Colon (tissue), 2 donors: ENCODE results near the gene SRPRB.

ENCODE experiments used
- FAIRE-seq: peaks from 2 replicates; lab custom pipeline; 2012; peaks lifted over from hg19 to GRCh38; lab: Jason Lieb, UNC
- donor health status: control.
- donor health status: control.

The SRPRB gene

DNA sequence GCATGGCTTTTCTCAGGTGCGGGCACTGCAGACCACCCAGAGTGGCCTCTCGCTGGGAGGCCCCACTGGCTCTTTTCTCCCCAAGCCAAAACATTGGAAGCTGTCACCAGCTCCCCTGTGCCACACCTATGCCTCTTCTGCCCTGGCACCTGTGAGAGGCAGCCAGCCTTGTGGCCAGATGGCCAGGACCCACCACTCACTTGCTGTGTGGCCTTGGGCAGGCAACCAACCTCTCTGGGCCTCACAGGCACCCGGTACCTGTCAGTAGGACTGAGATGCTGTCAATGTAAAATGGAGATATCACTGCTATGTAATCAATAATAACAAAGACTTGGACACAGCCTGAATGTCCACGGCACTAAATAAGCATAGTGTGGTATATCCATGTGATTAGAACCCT lies 36.5 kb downstream of the SRPRB start:
- no peak for FAIRE-seq

DNA sequence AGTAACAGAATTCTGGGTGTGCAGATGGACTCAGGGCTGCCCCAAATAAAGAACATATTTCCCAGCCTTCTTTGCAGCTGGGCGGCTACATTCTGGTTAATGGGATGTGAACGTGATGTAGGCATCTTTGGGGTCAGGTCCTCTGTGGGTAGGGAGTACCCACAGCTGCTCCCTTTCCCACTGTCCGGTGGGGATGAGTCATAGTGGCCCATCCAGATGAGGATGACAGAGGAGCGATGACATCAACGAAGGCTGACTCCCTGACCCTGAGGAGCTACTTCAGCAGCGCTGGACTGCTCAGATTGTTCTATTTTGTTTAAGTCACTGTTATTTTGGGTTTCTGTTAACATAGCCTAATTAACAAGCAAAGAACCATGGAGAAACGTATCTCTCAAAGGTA lies 38.0 kb downstream of the SRPRB start:
- no peak for FAIRE-seq

DNA sequence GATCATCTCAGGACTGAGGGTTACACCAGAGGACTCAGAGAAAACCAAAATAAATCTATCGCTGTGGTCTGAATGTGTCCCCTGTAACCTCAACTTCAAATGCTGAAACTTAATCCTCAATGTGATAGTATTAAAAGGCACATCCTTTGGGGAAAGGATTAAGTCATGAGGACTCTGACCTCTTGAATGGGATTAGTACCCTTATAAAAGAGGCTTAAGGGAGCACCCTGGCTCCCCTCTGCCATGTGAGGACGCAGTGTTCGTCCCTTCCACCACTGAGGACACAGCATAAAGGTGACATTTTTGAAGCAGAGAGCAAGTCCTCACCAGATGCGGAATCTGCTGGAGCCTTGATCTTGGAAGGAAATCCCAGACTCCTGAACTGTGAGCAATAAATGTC lies 39.5 kb downstream of the SRPRB start:
- FAIRE-seq, result no peak

DNA sequence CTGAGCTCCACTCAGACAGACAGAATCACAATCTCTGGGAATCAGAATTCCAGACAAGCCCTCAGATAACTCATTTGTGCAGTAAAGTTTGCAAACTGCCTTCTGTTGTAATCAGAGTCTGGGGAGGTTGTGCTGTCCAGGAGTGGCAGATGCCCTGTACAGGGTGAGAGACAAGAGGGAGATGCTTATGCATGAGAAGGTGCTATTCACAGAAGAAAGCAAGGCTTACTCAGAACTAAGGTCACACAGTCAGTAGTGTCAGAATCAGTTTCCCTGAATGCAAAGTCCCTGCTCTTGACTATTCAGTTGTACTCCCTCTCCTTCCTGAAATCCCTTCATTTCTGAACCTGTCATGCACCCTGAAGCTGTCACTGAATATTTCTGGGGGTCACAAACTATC lies 43.7 kb downstream of the SRPRB start:
- no peak for FAIRE-seq

DNA sequence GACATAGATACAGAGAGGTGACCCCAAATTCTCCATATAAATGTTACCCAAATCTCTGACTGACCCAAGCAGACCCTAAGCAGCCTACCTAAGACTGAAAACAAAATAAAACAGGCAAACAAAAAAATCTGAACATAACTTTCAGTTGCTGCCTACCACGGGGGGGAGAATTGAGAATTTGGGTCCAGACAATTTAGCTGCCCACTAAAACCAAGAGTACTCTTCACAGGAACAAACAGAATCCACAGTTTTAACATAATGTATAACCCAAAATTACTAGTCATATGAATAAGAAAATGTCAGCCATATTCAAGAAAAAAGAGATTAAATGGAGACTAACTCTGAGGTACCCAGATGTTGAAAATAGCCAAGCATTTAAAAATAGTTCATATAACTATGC lies 44.4 kb downstream of the SRPRB start:
- FAIRE-seq, result no peak

DNA sequence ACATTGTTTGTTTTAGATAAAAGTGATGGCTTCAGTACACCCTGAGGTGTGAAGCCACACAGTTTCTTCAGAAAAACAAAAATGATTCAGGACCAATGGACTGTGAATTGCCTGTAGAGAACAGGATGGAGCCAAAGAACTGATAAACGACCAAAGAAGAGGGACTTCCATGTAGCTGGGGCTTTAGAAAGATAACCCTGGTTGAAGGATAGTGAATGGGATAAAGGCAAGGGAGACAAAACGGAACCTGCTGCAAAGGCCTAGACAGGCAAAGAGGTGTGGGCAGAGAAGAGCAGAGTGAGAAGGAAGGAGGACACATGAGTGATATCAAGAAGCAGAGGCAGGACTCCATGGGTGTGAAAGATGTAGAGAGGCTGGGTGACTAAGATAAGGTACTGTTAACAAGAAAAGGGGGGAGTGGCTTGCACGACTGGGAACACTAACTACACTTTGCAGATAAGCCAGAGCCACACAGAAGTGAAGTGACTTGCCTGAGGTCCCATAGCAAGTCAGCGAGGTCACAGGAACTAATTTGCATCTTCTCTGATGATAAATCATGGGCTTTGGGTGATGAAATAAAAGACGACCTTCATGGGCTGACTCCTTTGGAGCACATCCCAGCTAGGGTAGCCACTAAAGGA lies 45.8 kb downstream of the SRPRB start:
- FAIRE-seq, result no peak

DNA sequence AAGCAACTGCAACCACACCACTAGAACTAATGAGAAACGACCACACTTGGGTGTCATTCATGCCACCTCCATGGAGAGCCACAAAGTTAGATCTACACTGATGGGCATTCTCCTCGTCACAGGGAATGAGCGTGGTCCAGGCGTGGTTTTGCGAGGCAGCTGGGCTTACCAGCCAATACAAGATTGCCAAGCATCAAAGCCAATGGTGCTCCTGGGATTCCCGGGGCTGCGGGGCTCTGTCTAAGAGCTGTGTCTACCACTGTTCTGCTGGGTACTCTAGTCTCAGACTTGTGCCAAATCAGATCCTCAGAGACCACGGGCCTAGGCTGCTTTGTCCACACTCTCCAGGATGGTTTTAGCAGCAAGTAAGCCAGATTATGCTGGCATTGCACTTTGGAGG lies 46.3 kb downstream of the SRPRB start:
- no peak for FAIRE-seq

DNA sequence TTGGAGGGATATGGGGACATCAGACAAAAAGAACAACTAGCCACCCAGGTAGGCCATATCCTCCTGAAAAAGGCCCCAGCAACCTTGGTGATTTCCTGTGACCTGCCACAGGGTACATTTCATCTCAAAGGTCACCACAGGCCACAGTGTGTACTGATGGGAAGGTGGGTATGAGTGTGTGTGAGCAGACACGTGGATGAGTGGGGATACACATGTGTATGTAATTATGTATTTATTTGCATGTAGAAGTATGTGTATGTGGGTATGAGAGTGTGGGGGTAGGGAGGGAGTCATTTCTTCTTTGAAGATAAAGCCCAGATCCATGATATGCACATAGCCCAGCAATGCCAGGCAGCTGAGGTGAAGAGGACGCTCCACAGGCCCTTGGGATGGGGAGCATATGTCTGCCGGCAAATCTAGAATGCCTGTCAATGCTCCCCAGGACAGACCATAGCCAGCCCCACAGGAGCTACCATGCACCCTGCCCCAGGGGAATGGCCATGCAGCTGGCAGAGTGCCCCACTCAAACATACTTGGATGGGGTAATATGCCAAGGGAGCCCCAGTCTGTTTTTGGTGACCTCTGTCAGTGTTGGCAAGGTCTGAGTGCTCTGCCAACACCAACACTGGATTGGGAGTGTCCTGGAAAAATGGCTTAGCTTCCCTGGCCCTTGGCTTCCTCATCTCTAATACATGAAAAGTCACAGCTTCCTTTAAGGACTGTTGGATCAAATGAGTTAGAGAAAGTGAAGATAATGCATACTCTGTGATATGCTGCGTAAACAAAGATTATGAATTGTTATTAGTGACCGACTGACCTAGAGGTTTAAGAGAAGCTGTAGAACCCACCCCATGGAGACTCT lies 47.7 kb downstream of the SRPRB start:
- FAIRE-seq, result no peak

DNA sequence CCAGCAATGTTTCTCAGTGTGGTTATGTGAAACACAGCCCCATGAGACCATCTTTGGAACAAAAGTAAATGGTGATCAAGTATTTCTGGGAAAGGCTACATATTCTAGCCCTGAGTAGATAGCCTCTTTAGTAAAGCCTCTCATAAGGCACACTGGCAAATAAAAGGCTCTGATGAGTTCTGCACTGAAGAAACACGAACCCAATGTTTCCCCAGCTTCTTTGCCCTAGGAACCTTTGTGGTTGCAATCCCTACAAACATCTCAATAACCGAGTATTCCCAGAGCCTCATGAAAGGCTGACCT lies 48.3 kb downstream of the SRPRB start:
- no peak for FAIRE-seq

DNA sequence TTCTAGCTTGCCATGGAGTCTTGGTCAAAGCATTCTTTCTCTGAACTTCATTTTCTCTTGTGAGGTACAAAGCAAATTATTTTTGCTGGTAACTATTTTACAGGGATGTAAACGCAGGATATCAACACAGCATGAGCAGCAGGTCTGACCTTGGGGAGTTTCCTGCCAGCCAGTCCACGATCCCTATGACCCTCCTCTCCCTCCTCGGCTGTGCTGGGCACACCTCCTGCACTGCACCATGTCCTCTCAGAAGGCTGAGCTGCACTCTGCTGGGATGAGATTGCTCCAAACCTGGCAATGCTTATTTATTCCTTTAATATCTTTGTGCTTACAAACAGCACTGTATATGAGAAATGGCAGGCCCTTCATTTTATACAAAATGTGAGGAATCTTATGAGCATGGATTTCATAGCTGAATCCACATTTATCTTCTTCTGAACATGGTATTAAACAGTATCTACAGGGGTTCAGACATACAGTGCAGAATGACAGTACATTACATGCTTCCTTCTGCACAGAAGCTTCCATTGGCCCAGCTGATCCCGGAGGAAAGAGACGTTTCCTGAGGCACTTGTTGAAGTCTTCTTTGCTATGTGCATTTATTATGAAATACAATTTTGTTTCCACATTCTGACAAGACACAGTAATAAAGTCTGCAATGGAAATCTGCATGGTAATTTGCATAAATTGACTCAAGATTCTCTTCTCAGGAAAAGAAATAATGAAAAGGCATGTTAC lies 48.8 kb downstream of the SRPRB start:
- no peak for FAIRE-seq

DNA sequence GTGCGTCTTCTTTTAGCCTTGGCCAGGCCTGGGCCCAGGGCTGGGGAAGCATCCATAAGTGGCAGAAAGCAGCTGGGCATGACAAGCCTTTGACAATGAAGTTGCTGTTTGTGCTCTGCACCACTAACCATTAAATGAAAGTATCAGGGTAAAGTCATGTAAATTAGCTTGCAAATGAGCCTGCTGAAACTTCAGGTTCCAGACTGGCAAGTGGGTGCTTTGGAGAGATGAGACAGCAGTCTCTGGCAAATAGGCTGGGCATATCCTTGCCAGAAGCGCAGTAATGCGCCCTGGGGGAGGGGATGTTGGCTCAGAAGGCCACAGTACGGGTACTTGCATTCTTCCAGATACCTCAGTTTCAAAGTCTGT lies 49.4 kb downstream of the SRPRB start:
- FAIRE-seq, result no peak

DNA sequence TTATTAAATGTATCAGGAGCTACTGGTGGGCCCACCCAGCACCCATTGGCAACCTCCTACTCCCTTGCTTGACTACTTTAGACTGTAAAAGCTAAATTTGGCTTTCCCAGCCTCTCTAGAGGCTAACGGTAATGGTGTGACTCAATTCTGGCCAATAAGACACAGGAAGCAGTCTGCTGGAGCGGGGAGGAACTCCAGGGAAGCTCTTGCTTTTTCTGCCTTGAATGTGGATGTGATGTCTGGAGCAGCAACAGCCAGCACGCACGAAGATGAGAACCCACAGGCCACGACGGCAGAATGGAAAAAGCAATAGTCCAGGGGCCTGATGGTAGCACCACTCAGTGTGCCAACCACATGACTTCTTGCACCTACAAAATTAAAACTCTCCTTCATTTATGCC lies 50.2 kb downstream of the SRPRB start:
- FAIRE-seq, result no peak

DNA sequence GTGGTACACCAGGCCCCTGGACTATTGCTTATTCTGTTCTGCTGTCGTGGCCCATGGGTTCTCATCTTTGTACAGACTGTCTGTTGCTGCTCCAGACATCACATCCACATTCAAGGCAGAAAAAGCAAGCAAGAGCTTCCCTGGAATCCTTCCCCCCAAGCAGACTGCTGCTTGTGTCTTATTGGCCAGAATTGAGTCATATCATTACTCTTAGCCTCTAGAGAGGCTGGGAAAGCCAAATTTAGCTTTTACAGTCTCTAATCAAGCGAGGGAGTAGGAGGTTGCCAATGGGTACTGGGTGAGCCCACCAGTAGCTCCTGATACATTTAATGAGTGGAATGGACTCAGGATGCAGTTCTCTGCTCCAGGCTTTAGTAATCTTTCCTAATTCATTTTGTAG lies 50.7 kb downstream of the SRPRB start:
- FAIRE-seq, result no peak

DNA sequence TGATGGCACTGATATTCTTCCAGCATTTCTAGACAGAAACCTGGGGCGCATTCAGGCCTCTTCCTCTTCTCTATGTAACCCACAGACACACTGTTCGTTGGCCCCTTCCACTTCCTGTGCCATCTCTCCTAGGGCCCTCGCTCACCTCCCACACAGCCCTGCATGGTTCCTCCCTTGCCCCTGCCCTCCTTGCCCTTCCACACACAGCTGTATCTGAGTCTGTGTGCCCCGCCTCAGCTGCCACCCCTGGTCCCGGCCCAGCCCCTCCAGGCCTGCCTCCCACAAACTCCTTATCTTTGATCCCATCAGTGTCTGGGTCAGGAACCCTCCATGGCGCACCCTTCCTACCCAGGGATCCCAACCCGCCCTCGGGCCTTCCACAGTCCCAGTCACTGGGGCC lies 52.2 kb downstream of the SRPRB start:
- FAIRE-seq, result no peak

DNA sequence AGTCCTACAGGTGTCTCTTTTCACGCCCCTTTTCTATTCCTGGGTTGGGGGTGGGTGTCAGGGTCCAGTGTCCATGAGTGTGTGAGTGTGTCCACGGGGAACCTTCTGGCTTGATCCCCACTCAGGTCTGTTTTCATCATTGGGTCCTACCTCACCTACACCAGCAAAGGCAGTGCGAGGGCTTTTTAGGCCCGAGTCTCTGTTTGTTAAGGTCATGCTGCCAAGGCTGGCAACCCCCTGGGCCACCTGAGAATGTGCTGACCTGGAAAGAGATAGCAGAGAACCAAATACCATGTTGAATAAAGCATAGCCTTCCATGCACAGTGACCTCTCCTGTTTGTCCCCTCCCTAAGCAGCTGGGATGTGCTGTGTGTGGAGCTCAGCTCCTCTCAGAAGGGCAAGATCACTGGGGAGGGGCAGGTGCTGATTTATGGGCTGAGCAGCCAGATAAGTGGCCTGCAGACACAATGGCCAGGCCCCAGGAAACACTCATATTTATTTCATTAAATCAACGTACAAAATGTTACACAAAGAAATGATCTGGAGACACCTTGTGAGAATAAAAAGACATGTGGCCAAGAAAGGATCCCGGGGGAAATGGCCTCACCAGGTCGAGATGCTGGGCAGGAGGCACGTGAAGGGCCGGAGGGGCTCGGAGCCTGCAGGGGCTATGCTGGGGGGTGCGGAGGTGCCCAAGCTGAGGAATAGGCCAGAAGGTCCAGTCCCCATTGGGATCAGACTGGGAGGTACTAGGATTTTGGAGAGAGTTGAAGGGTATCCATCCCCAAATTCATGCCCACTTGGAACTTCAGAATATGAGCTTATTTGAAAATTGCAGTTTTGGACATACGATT lies 54.0 kb downstream of the SRPRB start:
- no peak for FAIRE-seq

DNA sequence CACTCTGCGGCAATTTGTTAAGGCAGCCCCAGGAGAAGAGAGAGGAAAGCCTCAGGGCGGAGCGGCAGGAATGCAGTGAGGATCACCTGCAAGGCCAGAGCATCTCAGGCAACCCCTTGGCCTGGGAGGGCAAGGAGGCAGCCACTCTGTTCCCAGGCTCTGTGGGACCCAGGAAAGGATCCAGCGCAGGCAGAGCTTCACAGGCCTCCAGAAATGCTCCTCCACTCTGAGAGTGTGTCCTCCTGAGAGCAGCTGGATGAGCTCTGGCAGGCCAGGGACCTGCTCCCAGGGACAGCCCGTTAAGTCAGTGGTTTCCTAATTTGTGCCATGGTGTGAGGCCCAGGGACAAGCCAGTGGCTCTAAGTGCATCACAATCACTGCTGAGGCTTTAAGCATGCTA lies 54.9 kb downstream of the SRPRB start:
- no peak for FAIRE-seq

DNA sequence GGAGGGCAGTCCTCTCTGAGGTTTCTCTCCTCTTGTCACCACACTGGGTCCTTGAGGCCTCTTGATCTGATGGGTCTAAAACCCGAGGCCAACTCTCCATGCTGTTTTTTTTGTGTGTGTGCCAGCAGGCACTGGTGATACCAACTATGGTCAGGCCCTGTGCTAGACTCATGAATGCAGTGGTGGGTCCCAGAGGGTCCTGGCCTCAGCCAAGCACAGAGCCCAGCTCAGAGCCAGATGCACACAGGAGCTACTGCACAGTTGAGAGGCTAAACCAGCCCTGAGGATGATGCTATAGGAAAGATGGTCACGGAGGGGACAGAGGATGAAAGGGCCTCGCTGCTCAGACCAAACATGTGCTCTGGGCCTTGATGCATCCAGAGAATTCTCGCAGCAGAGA lies 56.5 kb downstream of the SRPRB start:
- FAIRE-seq, result no peak

DNA sequence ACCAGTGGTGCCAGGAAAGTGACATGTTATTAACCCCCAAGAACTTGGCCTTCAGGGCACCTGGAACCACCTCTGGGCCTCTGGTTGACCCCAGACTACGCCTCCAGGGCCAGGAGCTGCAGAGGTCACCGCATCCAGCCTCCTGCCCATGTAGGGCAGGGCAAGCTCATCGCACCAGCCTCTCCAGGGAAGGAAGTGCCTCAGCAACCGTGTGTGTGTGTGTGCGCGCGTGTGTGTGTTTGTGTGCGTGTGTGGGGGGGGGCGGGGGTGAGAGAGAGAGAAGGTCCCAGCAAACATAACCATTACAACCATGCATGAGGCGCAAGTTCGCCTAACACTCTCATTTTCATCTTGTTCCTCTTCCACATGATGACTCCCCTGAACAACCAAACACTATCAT lies 58.3 kb downstream of the SRPRB start:
- no peak for FAIRE-seq

DNA sequence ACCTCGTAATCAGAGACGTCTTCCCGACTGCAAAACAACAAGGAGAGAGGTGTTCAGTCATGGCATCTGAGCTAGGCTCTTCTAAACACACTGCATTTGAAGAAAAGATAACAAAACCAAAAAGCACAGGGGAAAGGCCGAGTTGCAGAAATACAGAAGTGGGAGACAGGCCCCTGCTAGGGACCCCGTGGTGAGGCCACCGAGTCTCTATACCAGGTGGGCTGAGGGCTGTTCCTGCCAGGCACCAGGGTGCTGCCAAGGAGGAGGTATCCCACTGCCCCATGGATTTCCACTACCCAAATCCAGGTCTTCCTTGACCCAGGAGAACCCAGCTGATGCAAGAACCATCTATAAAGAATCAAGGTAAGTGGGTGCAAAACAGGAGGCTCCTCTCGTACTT lies 59.0 kb downstream of the SRPRB start:
- no peak for FAIRE-seq

DNA sequence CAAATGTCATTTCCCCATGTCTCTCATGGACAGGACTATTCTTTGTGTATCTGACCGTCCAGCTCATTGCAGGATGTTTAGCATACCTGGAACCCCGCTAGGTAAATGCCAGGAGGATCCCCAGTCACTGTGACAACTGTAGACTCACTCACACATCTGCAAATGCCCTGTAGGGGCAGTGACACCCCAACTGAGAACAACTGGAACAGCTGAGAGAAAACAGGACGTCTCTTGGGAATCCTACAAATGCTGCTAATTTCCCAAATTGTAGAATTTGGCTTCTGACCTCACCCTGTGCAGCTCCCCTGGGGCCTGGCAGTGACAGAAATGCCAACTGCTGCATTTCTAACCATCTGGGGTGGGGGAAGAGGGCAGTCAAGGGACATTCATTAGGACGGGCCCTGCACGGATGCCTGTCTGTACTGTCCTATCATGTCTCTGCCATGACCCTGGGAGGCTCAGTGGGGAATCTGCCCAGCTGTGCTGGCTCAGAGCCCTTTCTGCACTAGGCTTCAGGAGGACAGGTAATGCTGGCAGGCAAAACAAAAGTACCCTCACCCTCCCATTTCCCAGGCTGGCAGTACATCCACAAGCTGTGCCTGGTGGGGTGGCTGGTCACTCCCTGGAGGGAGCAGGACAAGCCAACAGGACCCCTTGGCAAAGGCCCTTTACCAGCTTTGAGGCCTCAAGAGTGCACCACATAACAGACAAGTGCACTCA lies 59.7 kb downstream of the SRPRB start:
- FAIRE-seq, result no peak

DNA sequence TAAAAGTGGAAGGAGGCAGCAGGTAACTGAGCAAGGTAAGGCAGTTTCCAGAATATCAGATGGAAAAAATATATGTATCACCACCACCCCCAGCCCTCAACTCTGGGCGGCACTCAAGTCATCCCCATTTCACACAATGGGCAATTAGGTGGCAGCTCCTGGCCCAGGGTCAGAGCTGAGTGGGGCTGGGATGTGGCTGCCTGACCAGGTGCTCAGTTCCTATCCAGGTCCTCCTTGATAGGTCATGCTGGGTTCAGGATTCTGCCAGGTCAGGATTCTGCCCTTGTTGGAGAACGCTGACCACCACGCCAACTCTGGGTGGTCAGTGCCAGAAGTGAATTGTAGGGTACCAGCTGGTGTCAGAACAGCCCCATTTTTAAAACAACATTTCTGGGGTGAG lies 60.5 kb downstream of the SRPRB start:
- no peak for FAIRE-seq

DNA sequence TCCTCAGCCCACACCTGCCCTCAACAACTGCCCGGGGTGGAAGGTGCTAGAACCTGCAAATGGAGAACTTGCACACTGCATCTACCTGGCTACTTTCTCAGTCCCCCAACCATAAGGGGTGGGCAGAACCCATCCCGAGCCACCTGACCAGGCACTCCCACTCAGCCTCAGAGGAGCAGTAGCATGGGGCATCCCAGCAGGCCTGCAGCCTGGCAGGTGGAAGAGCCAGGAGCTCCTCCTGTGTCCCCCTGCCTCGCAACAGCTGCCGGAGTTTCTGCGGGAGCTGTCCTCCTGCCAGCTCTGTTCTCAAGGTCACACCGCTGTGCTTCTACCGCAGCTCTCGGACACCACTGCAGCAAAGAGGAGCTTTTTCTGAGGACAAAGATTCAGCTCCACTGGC lies 62.6 kb downstream of the SRPRB start:
- no peak for FAIRE-seq
